HG03139 (cell line): ENCODE measurements around the gene GPANK1.

Experiments
- ATAC-seq: cut with Tn5 transposase; IDR thresholded peaks from one replicate; pipeline ENCODE4 v1.9.1; 2021; ENCODE audit not compliant: unreplicated experiment

GPANK1 gene

GRCh38 chr6:31643818-31644454, 20.9 kb downstream of the GPANK1 start:
- no peak for ATAC-seq

GRCh38 chr6:31642798-31643570, 21.8 kb downstream of the GPANK1 start:
- no peak for ATAC-seq

GRCh38 chr6:31641370-31641769, 23.4 kb downstream of the GPANK1 start:
- no peak for ATAC-seq

GRCh38 chr6:31640612-31641011, 24.2 kb downstream of the GPANK1 start:
- no peak for ATAC-seq

- no peak for ATAC-seq
Observed at GRCh38 chr6:31639449-31639861, 25.3 kb downstream of the GPANK1 start.

GRCh38 chr6:31639043-31639442, 25.8 kb downstream of the GPANK1 start:
- ATAC-seq: no peak

- no peak for ATAC-seq
Observed at GRCh38 chr6:31636698-31637596, 27.9 kb downstream of the GPANK1 start.

- no peak for ATAC-seq
Observed at GRCh38 chr6:31634969-31635575, 29.7 kb downstream of the GPANK1 start.

- ATAC-seq: no peak
Observed at GRCh38 chr6:31634131-31634530, 30.7 kb downstream of the GPANK1 start.

- no peak for ATAC-seq
Observed at GRCh38 chr6:31633447-31633846, 31.4 kb downstream of the GPANK1 start.

GRCh38 chr6:31632279-31632946, 32.4 kb downstream of the GPANK1 start:
- ATAC-seq: no peak

- no peak for ATAC-seq
Observed at GRCh38 chr6:31631681-31632278, 33.0 kb downstream of the GPANK1 start.

GRCh38 chr6:31631209-31631608, 33.6 kb downstream of the GPANK1 start:
- no peak for ATAC-seq

- no peak for ATAC-seq
Observed at GRCh38 chr6:31630177-31630934, 34.4 kb downstream of the GPANK1 start.

GRCh38 chr6:31629014-31629413, 35.8 kb downstream of the GPANK1 start:
- ATAC-seq: no peak

- ATAC-seq: no peak
Observed at GRCh38 chr6:31627690-31628287, 37.0 kb downstream of the GPANK1 start.

GRCh38 chr6:31626952-31627351, 37.8 kb downstream of the GPANK1 start:
- no peak for ATAC-seq

- ATAC-seq: no peak
Observed at GRCh38 chr6:31624070-31624469, 40.7 kb downstream of the GPANK1 start.

GRCh38 chr6:31622684-31623091, 42.1 kb downstream of the GPANK1 start:
- no peak for ATAC-seq
